IMR-90 (cell line): Measurements from ENCODE around the gene HOXA13. TPM values are rescaled to one million over a fixed set of nuclear protein-coding genes. Genes with fewer than 3 reads are reported as not detected.
A peak's percentile ranks its signal among the peaks of the same experiment; 100 is the strongest.

ENCODE experiments used
- ATAC-seq: fragments of 200-7000 bp; cut with Tn5 transposase; 2 replicates; pipeline ENCODE4 v1.9.1; 2020; ENCODE audit warnings: low read depth, mild to moderate bottlenecking, moderate library complexity
- Bru-seq: library from RNA; stranded (reverse); fragments of 400-500 nt; gene quantifications from one replicate; lab custom pipeline; 2021; lab: Mats Ljungman, UMichigan
- BruChase-seq, 2 experiments: library from RNA; stranded (reverse); fragments of 400-500 nt; gene quantifications; one replicate each; lab custom pipeline; 2021; lab: Mats Ljungman, UMichigan
- BruUV-seq: library from RNA; stranded (reverse); fragments of 400-500 nt; replicated peaks from 2 replicates; lab custom pipeline; 2021; lab: Mats Ljungman, UMichigan
- CTCF ChIA-PET: fragments of 300-600 bp; formaldehyde crosslinking; extraction: SDS; loops from one replicate; lab custom pipeline; 2021; ENCODE audit warnings: antibody characterized with exemption; lab: Yijun Ruan, JAX
- POLR2A ChIA-PET: fragments of 300-600 bp; sonication (Branson Sonifier 250); formaldehyde crosslinking; loops from one replicate; lab custom pipeline; 2022; ENCODE audit warnings: antibody characterized with exemption; ENCODE audit not compliant: unreplicated experiment; lab: Charles Lee
- DNase-seq: peaks from one replicate; pipeline ENCODE4 v3.0.0; 2013
- H2AFZ ChIP-seq: replicated peaks from 2 replicates; pipeline ENCODE3; 2013; ENCODE audit warnings: low read length, mild to moderate bottlenecking; ENCODE audit not compliant: poor library complexity
- H2AK5ac ChIP-seq: 2 replicates; pipeline ENCODE4 v1.6.1; 2013; ENCODE audit warnings: low read depth, low read length, inconsistent platforms
- H2AK9ac ChIP-seq: replicated peaks from 2 replicates; pipeline ENCODE3; 2013; ENCODE audit warnings: mild to moderate bottlenecking, low read depth, low read length, moderate library complexity; ENCODE audit not compliant: poor library complexity
- H2BK120ac ChIP-seq: 2 replicates; pipeline ENCODE4 v1.6.1; 2013; ENCODE audit warnings: low read depth, low read length, inconsistent platforms
- H2BK15ac ChIP-seq: 3 replicates; pipeline ENCODE4 v1.6.1; 2013; ENCODE audit warnings: low read depth, low read length, inconsistent platforms
- H2BK20ac ChIP-seq: 2 replicates; pipeline ENCODE4 v1.6.1; 2013; ENCODE audit warnings: low read depth, mild to moderate bottlenecking, inconsistent platforms, low read length, moderate library complexity
- H2BK5ac ChIP-seq: 2 replicates; pipeline ENCODE4 v1.6.1; 2013; ENCODE audit warnings: mild to moderate bottlenecking, low read depth, low read length, inconsistent platforms; ENCODE audit not compliant: poor library complexity, severe bottlenecking
- H3K14ac ChIP-seq: replicated peaks from 2 replicates; pipeline ENCODE4 v1.6.1; 2013; ENCODE audit warnings: low read depth, low read length, inconsistent platforms
- H3K18ac ChIP-seq: 2 replicates; pipeline ENCODE4 v1.6.1; 2013; ENCODE audit warnings: low read depth, low read length, control low read depth
- H3K23ac ChIP-seq: 2 replicates; pipeline ENCODE4 v1.6.1; 2013; ENCODE audit warnings: low read depth, low read length, inconsistent platforms
- H3K27ac ChIP-seq: 2 replicates; pipeline ENCODE4 v1.5.1; 2013; ENCODE audit warnings: mild to moderate bottlenecking, control low read depth, low read length; ENCODE audit not compliant: insufficient read depth
- H3K27me3 ChIP-seq: 2 replicates; pipeline ENCODE4 v1.6.1; 2013; ENCODE audit warnings: low read length; ENCODE audit not compliant: control insufficient read depth, insufficient read depth
- H3K36me3 ChIP-seq: 2 replicates; pipeline ENCODE4 v1.6.1; 2013; ENCODE audit warnings: low read length, mixed read lengths; ENCODE audit not compliant: control insufficient read depth, insufficient read depth
- H3K4ac ChIP-seq: 2 replicates; pipeline ENCODE4 v1.6.1; 2013; ENCODE audit warnings: low read depth, low read length, inconsistent platforms
- H3K4me1 ChIP-seq: 2 replicates; pipeline ENCODE4 v1.6.1; 2013; ENCODE audit warnings: low read length, mixed read lengths; ENCODE audit not compliant: control insufficient read depth, insufficient read depth
- H3K4me2 ChIP-seq: 2 replicates; pipeline ENCODE4 v1.6.1; 2013; ENCODE audit warnings: low read depth, mild to moderate bottlenecking, control low read depth, low read length, moderate library complexity
- H3K4me3 ChIP-seq: 2 replicates; pipeline ENCODE4 v1.5.1; 2013; ENCODE audit warnings: low read depth, mild to moderate bottlenecking, control low read depth, low read length, moderate library complexity; ENCODE audit not compliant: insufficient read depth
- H3K56ac ChIP-seq: 2 replicates; pipeline ENCODE4 v1.6.1; 2013; ENCODE audit warnings: low read length, inconsistent platforms; ENCODE audit not compliant: insufficient read depth; ENCODE audit errors: extremely low read depth
- H3K79me1 ChIP-seq, 2 experiments: 2 replicates each; pipeline ENCODE4 v1.6.1; 2013; ENCODE audit warnings: low read length in 2 of 2, inconsistent platforms in 1 of 2, low read depth in 1 of 2
- H3K9ac ChIP-seq: 2 replicates; pipeline ENCODE4 v1.6.1; 2013; ENCODE audit warnings: low read depth, low read length, control low read depth
- H3K9me1 ChIP-seq: 2 replicates; pipeline ENCODE4 v1.6.1; 2013; ENCODE audit warnings: low read length, inconsistent platforms; ENCODE audit not compliant: insufficient read depth
- H3K9me3 ChIP-seq: 2 replicates; pipeline ENCODE4 v1.6.1; 2013; ENCODE audit warnings: low read length; ENCODE audit not compliant: control insufficient read depth, insufficient read depth
- H4K20me1 ChIP-seq: 2 replicates; pipeline ENCODE4 v1.6.1; 2013; ENCODE audit warnings: low read length, inconsistent platforms; ENCODE audit not compliant: insufficient read depth
- H4K5ac ChIP-seq: 2 replicates; pipeline ENCODE4 v1.6.1; 2013; ENCODE audit warnings: mild to moderate bottlenecking, low read depth, low read length, control low read depth
- H4K8ac ChIP-seq, 2 experiments: 2 replicates each; pipeline ENCODE4 v1.6.1; 2013; ENCODE audit warnings: low read depth in 2 of 2, low read length in 2 of 2, control low read depth in 1 of 2, inconsistent platforms in 1 of 2
- H4K91ac ChIP-seq: 2 replicates; pipeline ENCODE4 v1.6.1; 2013; ENCODE audit warnings: low read depth, low read length, inconsistent platforms; ENCODE audit not compliant: insufficient read depth
- BHLHE40 ChIP-seq: fragments of 150-350 bp; IDR thresholded peaks from 2 replicates; pipeline ENCODE4 v1.6.1; 2016; ENCODE audit warnings: mild to moderate bottlenecking, low read depth, low read length
- CEBPB ChIP-seq: IDR thresholded peaks from 2 replicates; pipeline ENCODE4 v1.6.1; 2012; ENCODE audit warnings: low read depth, low read length, improper control_type of control experiment
- CHD1 ChIP-seq: IDR thresholded peaks from 2 replicates; pipeline ENCODE4 v1.6.1; 2012; ENCODE audit warnings: low read depth, low read length, improper control_type of control experiment
- FOS ChIP-seq: fragments of 150-350 bp; IDR thresholded peaks from 2 replicates; pipeline ENCODE4 v1.6.1; 2016; ENCODE audit warnings: low read depth, low read length
- MAZ ChIP-seq: IDR thresholded peaks from 2 replicates; pipeline ENCODE4 v1.6.1; 2012; ENCODE audit warnings: low read depth, mild to moderate bottlenecking, low read length, improper control_type of control experiment, moderate library complexity, borderline replicate concordance
- MXI1 ChIP-seq: IDR thresholded peaks from 2 replicates; pipeline ENCODE4 v1.6.1; 2012; ENCODE audit warnings: low read depth, mild to moderate bottlenecking, low read length, moderate library complexity, borderline replicate concordance
- NFE2L2 ChIP-seq: fragments of 150-350 bp; IDR thresholded peaks from 2 replicates; pipeline ENCODE4 v1.6.1; 2016; ENCODE audit warnings: low read depth, mild to moderate bottlenecking, low read length
- POLR2A ChIP-seq: IDR thresholded peaks from 2 replicates; pipeline ENCODE4 v1.6.1; 2012; ENCODE audit warnings: mild to moderate bottlenecking, low read depth, low read length
- RAD21 ChIP-seq: IDR thresholded peaks from 2 replicates; pipeline ENCODE4 v1.6.1; 2012; ENCODE audit warnings: low read length, improper control_type of control experiment
- RCOR1 ChIP-seq: IDR thresholded peaks from 2 replicates; pipeline ENCODE4 v1.6.1; 2012; ENCODE audit warnings: mild to moderate bottlenecking, low read length, improper control_type of control experiment; ENCODE audit not compliant: insufficient replicate concordance
- RFX5 ChIP-seq: IDR thresholded peaks from 2 replicates; pipeline ENCODE4 v1.8.0; 2012; ENCODE audit warnings: low read depth, mild to moderate bottlenecking, low read length, moderate library complexity
- SMC3 ChIP-seq: fragments of 150-350 bp; IDR thresholded peaks from 2 replicates; pipeline ENCODE4 v1.6.1; 2016; ENCODE audit warnings: low read depth, mild to moderate bottlenecking, antibody characterized with exemption, low read length, moderate library complexity
- WGBS, 2 experiments: methylation state at CpG; one replicate each; pipeline versions ENCODE4 v1.1.5 to v1.1.7; 2013; ENCODE audit warnings: missing lambda C conversion rate in 2 of 2; ENCODE audit not compliant: insufficient read length in 1 of 2; ENCODE audit errors: extremely low coverage in 2 of 2; 5-methylcytosine and 5-hydroxymethylcytosine counted together
- dilution Hi-C: fragments of 300-500 bp; cut with HindIII; formaldehyde crosslinking; loops from one replicate; pipeline ENCODE4 v1.14.3; 2018; ENCODE audit warnings: low sequenced_read_pairs; ENCODE audit not compliant: unreplicated experiment
- in situ Hi-C: fragments of 300-500 bp; cut with MboI; formaldehyde crosslinking; loops from 3 replicates; pipeline ENCODE4 v1.14.3; 2019; ENCODE audit warnings: low sequenced_read_pairs, inconsistent platforms, mixed read lengths
- intact Hi-C: fragments of 100-400 bp; cut with micrococcal nuclease; formaldehyde crosslinking; loops from 2 replicates; pipeline ENCODE4 v1.10.0; 2022
- long read RNA-seq: library from polyadenylated mRNA; unstranded; transcript quantifications from one replicate; pipeline ENCODE4 v2.0.0, GENCODE V29; 2021; ENCODE audit not compliant: unreplicated experiment
- polyA plus RNA-seq, 3 experiments: library from polyadenylated mRNA; depleted of rRNA; stranded (reverse); fragments of >200 nt; gene quantifications; 2 replicates each; pipeline ENCODE4 v1.2.3, GENCODE V29; 2012; ENCODE audit warnings: low replicate concordance in 1 of 3
- total RNA-seq: library from RNA; depleted of rRNA; stranded (reverse); fragments of >200 nt; gene quantifications from 2 replicates; pipeline ENCODE4 v1.2.3, GENCODE V29; 2012; rRNA removed
- TF ChIP-seq, protein P1 (sequence below): fragments of 150-350 bp; IDR thresholded peaks from 2 replicates; pipeline ENCODE4 v1.6.1; 2017; ENCODE audit warnings: mild to moderate bottlenecking, antibody characterized with exemption, low read length, low read depth
- TF ChIP-seq, protein P2 (sequence below): fragments of 150-350 bp; IDR thresholded peaks from 2 replicates; pipeline ENCODE4 v1.6.1; 2016; ENCODE audit warnings: low read depth, mild to moderate bottlenecking, low read length, moderate library complexity, borderline replicate concordance

Gene HOXA13
- total RNA-seq (not detected in 2 replicates), polyA plus RNA-seq (2012; rRNA removed) (not detected in 2 replicates), Bru-seq, nascent RNA (not detected), BruChase-seq, experiment 1, labeled RNA remaining after a 6-hour chase (not detected), BruChase-seq, experiment 2, labeled RNA remaining after a 2-hour chase (not detected)
- not detected in 2 replicates for polyA plus RNA-seq (2012; cell fraction: cytosol; rRNA removed)
- not detected in 2 replicates for polyA plus RNA-seq (2012; cell fraction: nucleus; rRNA removed; ENCODE audit: low replicate concordance)
- long read RNA-seq, result 0 reads

DNA sequence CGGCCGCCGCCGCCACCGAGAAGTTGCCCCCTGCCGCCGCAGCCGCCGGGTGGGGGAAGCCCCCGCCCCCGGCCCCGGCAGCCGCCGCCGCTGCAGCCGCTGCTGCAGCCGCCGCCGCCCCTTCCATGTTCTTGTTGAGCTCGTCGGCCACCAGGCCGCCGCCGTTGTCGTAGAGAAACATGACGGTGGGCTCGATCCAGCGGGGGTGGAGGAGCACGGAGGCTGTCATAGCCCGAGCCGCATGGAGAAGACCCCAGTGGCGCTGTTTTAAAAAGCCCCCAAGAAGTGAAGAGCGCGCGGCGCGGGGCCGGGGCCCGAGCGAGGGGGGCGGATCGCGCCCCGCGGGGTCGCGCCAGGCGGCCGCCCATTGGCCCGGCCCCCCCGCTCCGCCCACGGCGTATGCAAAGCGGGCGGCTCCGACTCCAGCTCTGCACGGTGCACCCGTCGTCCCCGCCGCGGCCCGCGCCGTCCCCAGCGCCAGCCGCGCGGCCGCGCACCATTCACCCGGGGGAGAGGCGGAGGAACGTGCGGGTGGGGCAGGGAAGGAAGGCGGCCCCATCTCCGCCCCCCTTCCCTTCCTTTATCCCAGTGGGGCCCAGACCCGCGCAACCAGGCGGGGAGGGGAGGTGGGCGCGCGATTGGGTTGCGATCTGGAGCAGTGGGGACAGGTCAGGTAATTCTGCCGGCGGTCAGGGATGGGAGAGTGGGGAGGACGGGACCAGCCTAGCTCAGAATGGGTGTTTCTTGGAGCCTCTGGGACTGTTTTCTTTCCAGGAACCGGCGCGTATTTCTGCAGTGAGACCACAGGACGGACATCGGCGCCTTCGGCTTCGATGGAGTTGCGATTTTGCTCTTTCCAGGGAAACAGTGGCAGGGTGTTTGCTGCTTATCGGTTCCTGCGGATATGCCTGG lies at the start of gene HOXA13:
Gene HOXA13, minus strand, starts transcription at position 243 of the 912 bp plus-strand sequence. Its CDS starts 14 bp downstream, at position 229.
- in situ Hi-C loops (loop anchor here (5.0 to 10.0 kb wide), 4 partner anchors 382 to 875 kb away; no protein-coding TSS in a partner anchor), intact Hi-C loops (loop anchor here (5.0 to 10.0 kb wide), 7 partner anchors 462 to 1905 kb away; partner anchors contain the start of genes HIBADH and TAX1BP1), dilution Hi-C loops (no loop called here)
- peaks cover 17% of the 10 kb centered on the region for H4K20me1 ChIP-seq
- H2AK9ac ChIP-seq, result no peak within 1 kb of the TSS
- H2AFZ ChIP-seq, result peak within 1 kb of the TSS; percentile 65
- 1% methylated on average over 23 of the region's 99 CpGs; no CpG with 5 or more reads in 1 of the 2 experiments for WGBS, 2 experiments
- H3K4me1 ChIP-seq, result peaks cover 2% of the 10 kb centered on the region; the same call in 1 of the 2 replicates
- H4K8ac ChIP-seq, result no peak within 1 kb of the TSS
- no peaks in the 10 kb centered on the region for H3K36me3 ChIP-seq
- no peak for DNase-seq
- H2AK5ac ChIP-seq, result no peak within 1 kb of the TSS
- H3K23ac ChIP-seq, result peak within 1 kb of the TSS; percentile 89
- H3K27me3 ChIP-seq, result peaks cover 86% of the 10 kb centered on the region
- no peak within 1 kb of the TSS for H2BK15ac ChIP-seq
- H4K91ac ChIP-seq, result no peak within 1 kb of the TSS
- no peak within 1 kb of the TSS for H3K4ac ChIP-seq
- H2BK20ac ChIP-seq, result no peak within 1 kb of the TSS
- peak; percentile 10; the same call in 1 of the 2 replicates for ATAC-seq
- H3K9ac ChIP-seq, result no peak within 1 kb of the TSS
- no TSS peak for BruUV-seq
- H3K18ac ChIP-seq, result no peak within 1 kb of the TSS
- H3K4me2 ChIP-seq, result peak within 1 kb of the TSS; percentile 45; the same call in 1 of the 2 replicates
- H3K56ac ChIP-seq, result no peak within 1 kb of the TSS
- no peaks in the 10 kb centered on the region for H3K79me1 ChIP-seq
- no peak within 1 kb of the TSS for H4K5ac ChIP-seq
- H3K9me1 ChIP-seq, result peaks cover 5% of the 10 kb centered on the region; the same call in 1 of the 2 replicates
- no peak within 1 kb of the TSS for H3K4me3 ChIP-seq
- H3K9me3 ChIP-seq, result peaks cover 5% of the 10 kb centered on the region; the same call in 1 of the 2 replicates
- no peak within 1 kb of the TSS for H3K14ac ChIP-seq
- CTCF ChIA-PET, result no interaction called here
- no peak within 1 kb of the TSS for H3K27ac ChIP-seq
- H2BK5ac ChIP-seq, result no peak within 1 kb of the TSS
- POLR2A ChIA-PET, result no interaction called here
- H2BK120ac ChIP-seq, result no peak within 1 kb of the TSS
- TF ChIP-seq, protein P1, sequence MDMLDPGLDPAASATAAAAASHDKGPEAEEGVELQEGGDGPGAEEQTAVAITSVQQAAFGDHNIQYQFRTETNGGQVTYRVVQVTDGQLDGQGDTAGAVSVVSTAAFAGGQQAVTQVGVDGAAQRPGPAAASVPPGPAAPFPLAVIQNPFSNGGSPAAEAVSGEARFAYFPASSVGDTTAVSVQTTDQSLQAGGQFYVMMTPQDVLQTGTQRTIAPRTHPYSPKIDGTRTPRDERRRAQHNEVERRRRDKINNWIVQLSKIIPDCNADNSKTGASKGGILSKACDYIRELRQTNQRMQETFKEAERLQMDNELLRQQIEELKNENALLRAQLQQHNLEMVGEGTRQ, result no peak
- TF ChIP-seq MXI1, result no peak
- no peak for TF ChIP-seq CHD1
- no peak for TF ChIP-seq RFX5
- TF ChIP-seq CEBPB, result no peak
- no peak for TF ChIP-seq POLR2A
- TF ChIP-seq, protein P2, sequence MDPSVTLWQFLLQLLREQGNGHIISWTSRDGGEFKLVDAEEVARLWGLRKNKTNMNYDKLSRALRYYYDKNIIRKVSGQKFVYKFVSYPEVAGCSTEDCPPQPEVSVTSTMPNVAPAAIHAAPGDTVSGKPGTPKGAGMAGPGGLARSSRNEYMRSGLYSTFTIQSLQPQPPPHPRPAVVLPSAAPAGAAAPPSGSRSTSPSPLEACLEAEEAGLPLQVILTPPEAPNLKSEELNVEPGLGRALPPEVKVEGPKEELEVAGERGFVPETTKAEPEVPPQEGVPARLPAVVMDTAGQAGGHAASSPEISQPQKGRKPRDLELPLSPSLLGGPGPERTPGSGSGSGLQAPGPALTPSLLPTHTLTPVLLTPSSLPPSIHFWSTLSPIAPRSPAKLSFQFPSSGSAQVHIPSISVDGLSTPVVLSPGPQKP, result no peak
- no peak for TF ChIP-seq RAD21
- no peak for TF ChIP-seq RCOR1
- no peak for TF ChIP-seq BHLHE40
- TF ChIP-seq FOS, result no peak
- no peak for TF ChIP-seq NFE2L2
- TF ChIP-seq MAZ, result no peak
- no peak for TF ChIP-seq SMC3
